Endothelial cell of hepatic sinusoid (primary cell): ENCODE measurements around the gene CCDC121.

ENCODE experiments used
- in situ Hi-C: cut with HindIII; loops from 2 replicates; pipeline ENCODE4 v1.10.0; 2017; ENCODE audit warnings: low sequenced_read_pairs

Gene CCDC121, protein sequence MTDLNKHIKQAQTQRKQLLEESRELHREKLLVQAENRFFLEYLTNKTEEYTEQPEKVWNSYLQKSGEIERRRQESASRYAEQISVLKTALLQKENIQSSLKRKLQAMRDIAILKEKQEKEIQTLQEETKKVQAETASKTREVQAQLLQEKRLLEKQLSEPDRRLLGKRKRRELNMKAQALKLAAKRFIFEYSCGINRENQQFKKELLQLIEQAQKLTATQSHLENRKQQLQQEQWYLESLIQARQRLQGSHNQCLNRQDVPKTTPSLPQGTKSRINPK

DNA sequence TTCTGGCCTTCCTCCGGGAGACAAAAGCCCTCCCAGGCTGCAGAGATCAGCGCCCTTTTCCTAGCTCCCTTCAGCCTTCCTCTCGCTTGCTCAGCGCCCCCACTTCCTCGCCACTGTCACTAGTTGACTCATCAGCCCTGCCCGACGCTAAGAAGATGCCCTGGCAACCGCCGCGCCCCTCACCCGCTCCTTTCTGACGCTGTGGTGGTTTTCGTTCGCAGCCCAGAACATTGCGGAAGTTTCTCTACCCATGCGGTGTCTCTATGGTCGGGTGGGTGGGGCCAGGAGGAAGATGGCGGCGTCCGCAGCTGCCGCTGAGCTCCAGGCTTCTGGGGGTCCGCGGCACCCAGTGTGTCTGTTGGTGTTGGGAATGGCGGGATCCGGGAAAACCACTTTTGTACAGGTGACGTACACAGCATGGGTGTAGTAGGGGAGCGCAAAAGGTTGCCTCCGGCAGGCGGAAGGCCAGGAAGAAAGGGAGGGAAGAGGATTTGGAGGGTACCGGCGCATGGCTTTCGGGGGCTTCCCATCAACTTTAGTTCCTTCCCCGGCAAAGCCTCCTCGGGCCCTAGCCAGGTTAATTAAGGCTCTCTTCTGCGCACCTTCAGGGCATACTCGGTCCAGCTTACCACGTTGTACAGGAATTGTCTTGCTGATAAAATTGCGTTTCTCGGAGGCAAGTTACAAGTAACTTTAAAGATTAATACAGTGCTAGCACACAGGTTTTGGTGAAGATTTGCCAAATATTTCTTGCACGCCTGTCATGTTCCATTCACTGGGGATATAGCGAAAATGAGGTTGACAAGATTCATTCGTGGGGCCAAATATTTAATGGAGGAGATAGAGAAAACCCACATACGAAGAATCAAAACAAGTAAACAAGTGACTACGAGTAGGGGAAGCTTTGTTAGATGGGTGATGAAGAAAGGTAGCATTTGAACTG, at the start of gene CCDC121, which contains the start of gene GPN1:
Gene CCDC121 (minus strand): TSS at position 246 of the 943 bp plus-strand sequence. CDS start 1,213 bp downstream, outside the sequence.
Gene GPN1 (plus strand): TSS at position 284 of the 943 bp plus-strand sequence. CDS start 9 bp downstream, at position 293.
- in situ Hi-C loops, result no loop called here

DNA sequence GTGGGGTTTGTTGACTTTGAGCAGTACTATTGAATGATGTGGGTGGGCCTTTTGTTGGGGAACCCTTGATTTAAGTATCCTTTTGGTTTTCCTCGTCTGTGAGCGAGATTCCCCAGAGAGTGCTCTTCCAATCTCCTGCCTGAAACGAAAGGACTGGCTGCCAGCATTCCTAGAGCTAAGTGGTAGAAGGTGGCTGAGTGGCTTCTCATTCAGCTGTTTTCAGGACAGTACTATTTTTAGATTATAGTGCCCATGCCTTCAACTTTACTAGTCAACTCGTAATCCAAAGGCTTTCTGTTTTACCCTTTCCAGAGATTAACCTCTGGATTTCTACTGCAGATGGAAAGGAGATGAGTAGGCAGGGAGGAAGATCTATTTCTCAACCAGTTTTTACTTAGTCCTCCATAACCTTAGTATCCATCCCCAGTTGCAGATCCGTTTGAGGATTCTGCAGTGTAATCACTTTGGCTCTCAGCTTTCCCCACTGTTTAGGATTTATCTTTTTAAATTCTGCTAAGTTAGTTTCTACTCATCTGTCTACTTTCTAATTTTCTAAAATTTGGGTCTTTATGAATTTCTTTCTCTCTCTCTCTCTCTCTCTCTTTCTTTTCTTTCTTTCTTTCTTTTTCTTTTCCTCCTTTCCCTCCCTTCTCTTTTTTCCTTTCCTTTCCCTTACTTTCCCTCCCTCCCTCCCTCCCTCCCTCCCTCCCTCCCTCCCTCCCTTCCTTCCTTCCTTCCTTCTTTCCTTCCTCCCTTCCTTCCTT, 44.1 kb upstream of the CCDC121 start:
- in situ Hi-C loops, result no loop called here

DNA sequence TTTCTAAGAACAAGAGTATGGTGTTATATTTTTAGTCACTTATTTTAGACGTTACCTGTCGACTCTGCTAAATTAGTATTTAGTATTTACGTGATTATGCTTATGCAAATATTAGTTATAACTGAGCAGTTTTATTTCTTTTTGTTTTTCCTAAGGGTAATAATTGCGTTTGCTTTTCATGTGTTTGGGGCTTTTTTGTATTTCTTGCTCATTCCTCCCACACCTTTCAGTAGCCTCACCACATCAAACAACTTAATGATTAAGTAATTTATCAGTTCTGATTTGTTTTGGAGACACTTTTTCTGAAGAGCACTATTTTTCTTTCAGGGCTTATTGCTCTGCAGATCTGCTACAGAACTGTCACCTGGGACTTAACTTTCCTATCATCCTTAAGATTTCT, 42.4 kb upstream of the CCDC121 start:
- in situ Hi-C loops, result no loop called here

DNA sequence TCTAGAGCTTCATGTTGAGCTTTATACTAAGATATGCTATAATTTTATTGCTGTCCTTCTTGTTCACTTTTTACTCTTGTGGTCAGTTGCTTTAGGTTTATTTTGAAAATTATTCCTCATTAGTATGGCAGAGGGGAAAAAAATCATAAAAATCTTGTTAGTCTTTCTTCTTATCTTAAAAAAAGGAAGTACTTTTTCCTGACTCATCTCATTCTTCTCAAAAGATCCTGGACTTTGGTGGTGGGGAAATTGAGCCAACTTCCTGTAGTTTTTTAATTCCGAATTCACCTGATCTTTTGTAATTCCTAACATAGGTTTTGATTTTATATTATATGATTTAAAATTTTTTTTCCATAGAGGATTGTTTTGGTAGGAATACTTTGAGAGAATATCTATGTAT, 38.6 kb upstream of the CCDC121 start:
- in situ Hi-C loops, result no loop called here

DNA sequence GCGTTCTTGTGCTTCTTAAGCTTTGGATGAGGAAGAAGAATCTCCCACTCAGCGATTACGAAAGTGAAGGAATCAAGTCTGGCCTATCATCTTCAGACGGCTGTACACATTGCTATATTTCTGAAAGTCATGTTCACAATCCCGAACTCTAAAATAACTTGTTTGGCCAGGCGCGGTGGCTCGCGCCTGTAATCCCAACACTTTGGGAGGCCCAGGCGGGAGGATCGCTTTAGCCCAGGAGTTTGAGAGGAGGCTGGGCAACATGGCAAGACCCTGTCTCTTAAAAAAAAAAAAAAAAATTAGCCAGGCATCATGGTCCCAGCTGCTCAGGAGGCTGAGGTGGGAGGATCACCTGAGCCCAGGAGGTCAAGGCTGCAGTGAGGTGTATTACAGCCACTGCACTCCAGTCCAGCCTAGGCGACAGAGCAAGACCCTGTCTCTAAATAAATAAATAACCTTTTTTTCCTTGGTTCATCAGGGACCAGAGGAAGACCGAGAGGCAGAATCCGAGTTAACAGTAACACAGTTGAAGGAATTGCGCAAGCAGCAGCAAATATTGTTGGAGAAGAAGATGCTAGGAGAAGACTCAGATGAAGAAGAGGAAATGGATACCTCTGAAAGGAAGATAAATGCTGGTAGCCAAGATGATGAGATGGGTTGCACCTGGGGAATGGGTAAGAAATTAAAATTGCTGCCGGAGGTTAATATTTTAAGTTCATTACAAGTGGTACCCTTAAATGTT, 36.0 kb upstream of the CCDC121 start:
- in situ Hi-C loops, result no loop called here

DNA sequence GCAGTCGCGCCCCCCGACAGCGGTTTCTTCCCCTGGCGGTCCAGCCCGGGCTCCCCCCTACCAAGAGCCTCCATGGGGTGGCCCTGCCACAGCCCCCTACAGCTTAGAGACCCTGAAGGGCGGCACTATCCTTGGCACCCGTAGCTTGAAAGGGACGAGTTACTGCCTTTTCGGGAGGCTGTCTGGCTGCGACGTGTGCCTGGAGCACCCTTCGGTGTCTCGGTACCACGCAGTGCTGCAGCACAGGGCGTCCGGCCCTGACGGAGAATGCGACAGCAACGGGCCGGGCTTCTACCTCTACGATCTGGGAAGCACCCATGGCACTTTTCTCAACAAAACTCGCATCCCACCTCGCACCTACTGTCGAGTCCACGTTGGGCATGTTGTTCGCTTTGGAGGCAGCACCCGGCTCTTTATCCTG, 35.4 kb upstream of the CCDC121 start:
- in situ Hi-C loops, result no loop called here

DNA sequence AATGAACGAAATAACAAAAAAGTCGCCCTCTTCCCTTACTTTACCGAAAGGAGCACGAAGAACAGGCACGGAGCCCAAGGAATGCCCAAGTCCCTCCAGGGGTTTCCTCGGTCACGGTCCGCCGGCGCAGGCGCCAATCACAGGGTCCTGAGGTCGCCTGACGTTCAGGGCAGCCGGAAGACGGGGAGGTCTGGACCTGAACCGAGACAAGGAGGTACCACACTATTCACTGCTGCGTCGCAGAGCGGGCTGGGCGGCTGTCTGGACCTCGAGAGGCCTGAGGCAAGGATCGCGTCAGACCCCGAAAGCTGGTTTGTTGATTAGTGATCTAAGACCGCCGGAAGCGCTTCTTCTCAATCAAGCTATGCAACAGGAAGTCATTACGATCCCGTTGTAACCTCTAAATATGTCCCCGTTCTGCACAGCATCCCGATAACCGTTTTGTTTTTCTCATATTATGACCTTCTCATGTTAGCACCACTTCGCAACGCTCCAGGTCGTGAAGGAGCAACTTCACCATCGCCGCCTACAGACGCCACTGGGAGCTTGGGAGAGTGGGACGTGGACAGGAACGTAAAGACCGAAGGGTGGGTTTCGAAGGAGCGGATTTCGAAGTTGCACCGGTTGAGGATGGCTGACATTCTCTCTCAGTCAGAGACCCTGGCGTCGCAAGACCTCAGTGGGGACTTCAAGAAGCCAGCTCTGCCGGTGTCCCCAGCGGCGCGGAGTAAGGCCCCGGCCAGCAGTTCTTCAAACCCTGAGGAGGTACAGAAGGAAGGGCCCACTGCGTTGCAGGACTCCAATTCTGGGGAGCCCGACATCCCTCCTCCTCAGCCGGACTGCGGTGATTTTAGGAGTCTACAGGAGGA, 34.7 kb upstream of the CCDC121 start, which contains the start of the genes SLC4A1AP and SUPT7L:
Gene SLC4A1AP (plus strand): TSS at position 605 of the 869 bp plus-strand sequence. CDS start 26 bp downstream, at position 631.
Gene SUPT7L (minus strand): TSS at position 330 of the 869 bp plus-strand sequence. CDS start 1,422 bp downstream, outside the sequence.
- in situ Hi-C loops, result no loop called here

DNA sequence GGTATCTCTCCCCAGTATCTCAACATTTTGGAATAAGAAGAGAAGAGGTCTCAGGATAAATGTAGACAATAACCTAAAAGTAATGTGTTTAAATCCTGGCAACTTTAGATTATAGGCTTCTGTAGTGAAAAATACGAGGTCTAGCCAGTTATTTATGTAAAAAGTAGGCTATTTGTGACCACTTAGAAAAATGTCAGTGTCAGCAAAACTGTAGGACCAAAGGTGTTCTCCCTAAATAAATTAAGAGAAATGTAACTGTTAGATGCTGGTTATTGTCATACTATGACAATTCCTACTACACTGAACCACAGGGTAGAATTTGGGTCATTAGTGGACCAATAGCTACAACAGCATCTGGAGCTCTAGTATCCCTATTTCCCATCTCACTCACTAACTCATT, 32.6 kb upstream of the CCDC121 start:
- in situ Hi-C loops, result no loop called here

DNA sequence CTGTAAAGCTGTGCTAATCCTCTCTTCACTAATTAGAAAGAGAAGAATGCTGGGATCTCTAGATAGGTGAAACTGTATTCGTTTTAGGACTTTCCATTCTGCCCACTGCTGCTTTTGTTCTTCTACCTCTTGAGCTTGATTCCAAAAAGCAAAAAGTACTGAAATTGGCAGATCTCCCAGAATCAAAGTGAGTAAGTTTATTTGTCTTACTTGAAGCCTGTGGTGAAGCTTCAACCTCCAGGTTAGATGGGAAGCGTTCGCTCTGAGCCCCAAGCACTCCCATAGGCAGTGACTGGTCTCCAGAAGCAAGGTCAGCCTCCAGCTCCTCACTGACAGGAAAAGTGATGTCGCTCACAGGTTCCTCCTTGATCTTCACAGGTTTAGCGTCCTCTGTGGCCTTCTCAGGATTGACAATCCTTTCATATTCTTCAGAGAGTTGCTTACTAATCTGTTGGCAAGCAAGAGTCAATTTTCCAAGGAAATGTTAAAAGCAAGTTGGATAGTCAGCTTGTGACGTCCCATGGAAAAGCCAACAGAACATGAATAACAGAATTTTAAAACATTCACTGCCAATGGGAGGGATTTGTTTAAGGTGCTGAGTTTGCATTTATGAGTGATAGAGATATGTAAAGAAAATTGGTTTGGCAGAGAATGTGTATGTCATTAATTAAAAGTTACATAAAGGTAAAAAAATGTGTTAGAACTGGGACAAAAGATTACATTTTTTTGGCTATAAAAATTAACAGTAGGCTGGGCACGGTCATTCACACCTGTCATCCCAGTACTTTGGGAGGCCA, 26.5 kb upstream of the CCDC121 start:
- in situ Hi-C loops, result loop anchor here (5.0 kb wide), 1 partner anchor 83 kb away; no protein-coding TSS in a partner anchor

DNA sequence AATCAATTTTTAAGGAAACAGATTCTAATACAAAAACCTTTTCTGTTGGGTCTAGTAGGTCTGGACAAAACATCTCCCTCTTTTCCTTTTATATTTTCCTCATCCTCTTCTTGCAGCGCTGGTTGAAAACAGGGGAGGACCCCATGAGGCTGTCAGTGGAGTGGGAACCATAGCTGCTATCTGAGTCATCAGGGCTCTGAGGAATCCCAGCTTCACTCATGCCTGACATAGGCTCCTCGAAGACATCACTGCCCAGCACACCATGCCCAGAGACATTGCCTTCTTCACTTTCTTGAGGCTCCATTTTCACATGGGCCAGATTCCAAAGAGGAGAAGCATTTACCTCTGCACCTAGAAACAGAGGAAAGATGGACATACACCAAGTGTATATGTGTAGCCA, 24.6 kb upstream of the CCDC121 start:
- in situ Hi-C loops, result no loop called here

DNA sequence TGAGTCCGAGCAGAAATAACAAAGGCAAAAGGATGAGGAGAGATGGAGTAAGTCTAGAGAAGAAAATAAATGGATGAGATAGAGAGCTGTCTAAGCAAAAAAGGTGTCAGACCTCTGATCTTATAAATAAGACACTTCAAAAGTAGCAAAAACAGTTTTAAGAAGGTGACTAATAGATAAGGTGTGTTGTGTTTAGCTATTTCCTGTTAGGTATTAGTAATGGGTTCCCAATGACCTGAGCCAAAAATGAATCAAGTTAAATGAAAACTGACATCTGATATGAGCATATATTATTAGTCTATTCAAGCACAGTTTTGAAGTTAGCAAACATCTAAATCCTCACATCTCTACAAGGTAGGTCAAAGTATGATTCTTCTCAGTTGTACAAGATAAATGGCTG, 24.0 kb upstream of the CCDC121 start:
- in situ Hi-C loops, result no loop called here

DNA sequence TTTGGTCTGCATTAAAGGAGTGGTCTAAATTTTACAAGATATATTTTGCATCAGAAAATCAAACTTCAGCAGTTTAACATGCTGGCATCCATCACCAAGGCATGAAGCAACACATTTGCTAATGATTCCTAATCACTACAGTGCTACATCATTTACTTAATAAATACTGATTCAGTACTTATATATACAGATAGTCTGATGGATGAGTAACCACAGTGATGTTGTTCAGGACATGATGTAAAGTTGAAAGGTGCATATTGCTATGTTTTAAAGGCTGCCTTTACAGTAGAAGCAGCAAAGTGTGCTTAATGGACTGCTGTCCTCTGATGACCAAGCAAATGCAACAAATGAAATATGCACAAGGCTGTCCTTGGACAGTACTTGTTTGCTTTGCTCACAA, 23.5 kb upstream of the CCDC121 start:
- in situ Hi-C loops, result no loop called here

DNA sequence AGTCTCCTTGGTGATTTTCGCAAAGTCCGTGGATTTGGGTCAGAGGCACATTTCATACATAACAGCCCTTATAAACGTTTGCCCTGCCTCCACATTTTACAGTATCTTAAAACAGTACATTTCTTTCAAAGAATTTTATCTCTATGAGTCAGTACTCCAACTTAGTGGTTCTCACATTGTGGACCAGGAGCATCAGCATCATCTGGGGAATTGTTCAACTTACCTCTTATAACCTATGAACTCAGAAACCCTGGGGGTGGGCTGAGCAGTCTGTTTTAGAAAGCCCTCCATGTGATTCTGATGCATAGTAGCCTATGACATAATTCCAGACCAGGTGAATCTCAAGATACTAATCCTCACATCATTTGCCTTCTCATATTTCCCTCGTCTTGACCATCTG, 22.2 kb upstream of the CCDC121 start:
- in situ Hi-C loops, result no loop called here

DNA sequence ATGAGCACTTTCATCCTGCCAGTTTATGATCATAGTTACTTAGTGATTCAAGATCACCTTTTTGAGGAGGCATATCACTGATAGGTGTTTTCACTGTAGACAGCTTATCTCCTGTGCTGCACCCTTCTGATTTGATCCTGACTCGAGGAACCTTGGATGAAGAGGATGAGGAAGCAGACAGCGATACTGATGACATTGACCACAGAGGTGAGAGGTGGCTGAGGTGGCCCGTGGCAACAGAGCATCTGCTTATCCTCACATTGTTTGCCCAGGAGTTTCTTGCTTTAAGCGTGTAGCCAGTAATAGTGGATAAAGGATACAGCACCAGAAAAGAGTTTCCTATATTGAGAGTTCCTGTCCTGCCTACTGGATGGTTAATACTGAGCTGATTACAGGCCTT, 18.9 kb upstream of the CCDC121 start:
- in situ Hi-C loops, result no loop called here

DNA sequence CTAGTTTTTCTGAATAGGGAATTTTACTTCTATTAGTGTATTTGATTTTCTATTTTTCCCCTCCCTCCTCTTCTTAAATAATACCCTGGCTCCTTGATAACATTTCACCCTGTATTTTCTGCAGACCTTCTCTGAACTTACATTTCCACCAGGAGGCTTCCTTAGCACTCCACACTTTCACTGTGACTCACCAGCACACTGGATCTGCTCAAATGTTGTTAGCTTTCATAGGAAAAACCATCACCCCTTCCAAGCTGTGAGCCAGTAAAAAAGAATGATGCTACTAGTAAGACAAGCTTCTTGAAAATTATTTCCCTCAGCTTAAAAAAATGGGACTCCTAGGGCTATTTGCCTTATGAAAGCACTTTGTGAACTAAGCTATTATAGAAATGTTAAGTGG, 18.5 kb upstream of the CCDC121 start:
- in situ Hi-C loops, result no loop called here

DNA sequence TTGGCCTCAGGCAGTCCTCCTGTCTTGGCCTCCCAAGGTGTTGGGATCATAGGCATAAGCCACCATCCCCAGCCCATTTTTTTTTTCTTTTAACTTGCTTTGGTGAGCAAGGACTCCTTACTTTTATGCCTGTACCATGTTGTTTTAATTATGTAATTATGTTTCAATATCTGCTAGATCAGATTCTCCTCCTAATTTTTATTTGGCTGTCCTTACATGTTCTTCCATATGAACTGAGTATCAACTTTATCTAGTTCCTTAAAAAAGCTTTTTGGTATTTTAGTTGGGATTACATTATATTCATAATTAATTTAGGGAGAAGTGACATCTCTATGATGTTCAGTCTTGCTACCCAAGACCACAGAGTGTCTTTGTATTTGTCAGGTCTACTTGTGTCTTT, 16.4 kb upstream of the CCDC121 start:
- in situ Hi-C loops, result no loop called here

DNA sequence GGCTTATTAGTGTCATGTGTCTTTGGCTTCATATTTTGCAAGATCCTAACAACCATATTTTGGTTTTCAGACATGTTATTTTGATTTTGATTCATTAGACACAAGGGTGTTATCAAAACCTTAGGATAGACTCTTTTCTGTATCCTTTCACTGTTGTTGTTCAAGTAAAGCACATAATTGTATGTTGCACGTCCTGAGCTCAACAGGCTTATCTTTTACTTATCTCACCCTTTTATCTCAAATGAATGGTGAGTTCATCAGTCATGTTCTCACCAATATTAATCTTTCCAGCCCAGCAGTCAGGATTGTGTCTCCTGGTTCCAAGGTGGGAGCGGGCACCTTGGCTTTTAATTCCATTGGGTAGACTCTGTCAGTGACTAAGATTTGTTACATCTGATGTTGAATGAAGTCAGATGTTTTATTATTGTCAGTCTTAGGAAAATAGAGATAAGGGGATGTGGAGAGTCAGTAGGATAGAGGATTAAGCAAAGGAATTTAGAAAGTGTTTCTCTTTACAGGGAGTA, 12.0 kb upstream of the CCDC121 start:
- in situ Hi-C loops, result no loop called here

DNA sequence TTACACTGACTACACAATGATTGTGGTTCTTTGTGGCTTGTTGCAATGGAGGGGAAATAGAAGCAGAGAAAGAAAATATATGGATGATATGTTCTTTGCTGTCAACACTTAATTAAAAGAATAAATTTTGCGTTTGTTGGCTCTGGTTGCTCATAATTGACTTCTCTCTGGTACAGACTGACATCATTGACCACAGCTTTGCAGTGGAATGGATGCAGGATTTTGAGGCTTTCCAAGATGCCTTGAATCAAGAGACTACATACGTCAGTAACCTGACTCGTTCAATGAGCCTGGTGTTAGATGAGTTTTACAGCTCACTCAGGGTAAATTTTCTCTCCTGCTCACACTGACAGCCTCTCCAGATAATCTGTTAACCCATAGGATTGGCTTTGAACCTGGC, 9.9 kb upstream of the CCDC121 start:
- in situ Hi-C loops, result no loop called here
